HG03139 (cell line): ENCODE results near the gene TENM3.

Experiments used
- ATAC-seq: cut with Tn5 transposase; IDR thresholded peaks from one replicate; pipeline ENCODE4 v1.9.1; 2021; ENCODE audit not compliant: unreplicated experiment

The TENM3 gene

GRCh38 chr4:182600093-182600492 lies 356.9 kb downstream of the TENM3 start:
- ATAC-seq = no peak

GRCh38 chr4:182600856-182601255 lies 357.7 kb downstream of the TENM3 start:
- no peak for ATAC-seq

GRCh38 chr4:182604161-182604622 lies 361.0 kb downstream of the TENM3 start:
- ATAC-seq = no peak

- no peak for ATAC-seq
Observed at GRCh38 chr4:182604953-182605352, 361.8 kb downstream of the TENM3 start.

GRCh38 chr4:182608525-182608924 lies 365.3 kb downstream of the TENM3 start:
- no peak for ATAC-seq

- ATAC-seq = no peak
Observed at GRCh38 chr4:182616476-182616875, 373.3 kb downstream of the TENM3 start.

- no peak for ATAC-seq
Observed at GRCh38 chr4:182619660-182620059, 376.5 kb downstream of the TENM3 start.

GRCh38 chr4:182620111-182620980 lies 377.1 kb downstream of the TENM3 start:
- no peak for ATAC-seq

- no peak for ATAC-seq
Observed at GRCh38 chr4:182624281-182624680, 381.1 kb downstream of the TENM3 start.

GRCh38 chr4:182625193-182625592 lies 382.0 kb downstream of the TENM3 start:
- no peak for ATAC-seq

- no peak for ATAC-seq
Observed at GRCh38 chr4:182627996-182628395, 384.8 kb downstream of the TENM3 start.

GRCh38 chr4:182628544-182628943 lies 385.3 kb downstream of the TENM3 start:
- no peak for ATAC-seq

GRCh38 chr4:182629096-182629495 lies 385.9 kb downstream of the TENM3 start:
- ATAC-seq = no peak

- ATAC-seq = no peak
Observed at GRCh38 chr4:182640491-182640890, 397.3 kb downstream of the TENM3 start.

- no peak for ATAC-seq
Observed at GRCh38 chr4:182640932-182641331, 397.7 kb downstream of the TENM3 start.

GRCh38 chr4:182642831-182643230 lies 399.6 kb downstream of the TENM3 start:
- peak; percentile 62 for ATAC-seq

GRCh38 chr4:182643801-182644682 lies 400.8 kb downstream of the TENM3 start:
- ATAC-seq = no peak

GRCh38 chr4:182644683-182645050 lies 401.5 kb downstream of the TENM3 start:
- ATAC-seq = no peak

GRCh38 chr4:182645511-182645910 lies 402.3 kb downstream of the TENM3 start:
- no peak for ATAC-seq

GRCh38 chr4:182647646-182648300 lies 404.6 kb downstream of the TENM3 start:
- ATAC-seq = no peak

- no peak for ATAC-seq
Observed at GRCh38 chr4:182648766-182649165, 405.6 kb downstream of the TENM3 start.
